Superior temporal gyrus (tissue), 1 donor: ENCODE measurements around the gene PAX5.

Experiments
- DNase-seq: peaks from one replicate; pipeline ENCODE4 v3.0.0-alpha.2; 2016; ENCODE audit errors: extremely low spot score

The PAX5 gene

GRCh38 chr9:36933676-36934215 lies 100.3 kb downstream of the PAX5 start:
- DNase-seq = no peak

DNA sequence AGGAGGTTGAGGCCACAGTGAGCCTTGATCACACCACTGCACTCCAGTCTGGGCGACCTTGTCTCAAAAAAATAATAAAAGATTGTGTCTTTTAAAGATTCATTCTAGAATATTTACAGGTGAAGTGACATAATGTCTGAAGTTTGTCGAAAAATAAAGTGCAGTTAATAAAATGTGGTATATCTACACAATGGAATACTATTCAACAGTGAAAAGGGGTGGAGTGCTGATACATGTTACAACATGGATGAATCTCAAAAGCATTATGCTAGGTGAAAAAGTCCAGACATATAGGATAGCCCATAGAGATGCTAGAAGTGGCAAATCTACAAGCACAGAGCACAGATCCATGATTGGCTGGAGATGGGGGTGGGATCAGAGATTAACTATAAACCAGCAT lies 101.9 kb downstream of the PAX5 start:
- DNase-seq = no peak

- no peak for DNase-seq
Measured at GRCh38 chr9:36930941-36931340, 103.1 kb downstream of the PAX5 start.

DNA sequence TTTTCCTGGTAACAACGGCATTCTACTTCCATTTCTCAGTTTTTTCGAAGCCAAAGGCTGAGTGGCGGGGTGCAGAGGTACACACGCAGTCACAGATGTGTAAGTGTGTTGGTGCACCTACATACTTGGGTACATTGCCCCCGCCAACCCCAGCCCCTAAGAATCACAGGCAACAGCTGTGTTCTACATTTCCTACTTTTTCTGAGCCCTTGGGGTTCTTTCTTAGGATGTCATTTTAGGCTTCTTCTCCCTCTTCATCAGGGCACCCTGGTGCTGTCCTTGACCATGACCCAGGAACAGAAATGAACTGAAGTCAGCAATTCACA lies 104.8 kb downstream of the PAX5 start:
- no peak for DNase-seq

- no peak for DNase-seq
Measured at GRCh38 chr9:36928670-36929349, 105.3 kb downstream of the PAX5 start.

GRCh38 chr9:36928210-36928609 lies 105.9 kb downstream of the PAX5 start:
- no peak for DNase-seq

- DNase-seq = no peak
Measured at GRCh38 chr9:36924757-36925432, 109.2 kb downstream of the PAX5 start.

GRCh38 chr9:36924071-36924470 lies 110.0 kb downstream of the PAX5 start:
- DNase-seq = no peak

GRCh38 chr9:36923025-36923625 lies 110.9 kb downstream of the PAX5 start:
- DNase-seq = no peak

DNA sequence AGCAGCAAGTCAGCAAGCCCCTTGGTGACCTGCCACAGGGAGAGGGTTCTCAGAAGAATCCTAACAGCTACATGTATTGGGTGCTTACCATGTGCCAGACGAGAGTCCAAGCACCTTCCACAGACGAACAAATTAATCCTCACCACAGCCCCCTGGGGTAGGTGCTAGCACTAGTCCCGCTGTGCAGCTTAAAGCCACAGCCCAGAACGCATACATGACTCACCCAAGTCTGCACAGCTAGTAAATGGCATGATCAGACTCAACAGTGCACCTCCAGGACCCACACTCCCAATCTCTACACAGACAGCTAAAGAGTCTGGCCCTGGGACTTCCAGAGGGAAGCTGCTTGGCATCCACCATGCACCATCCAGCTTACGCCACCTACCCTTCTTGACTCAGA lies 111.5 kb downstream of the PAX5 start:
- no peak for DNase-seq

DNA sequence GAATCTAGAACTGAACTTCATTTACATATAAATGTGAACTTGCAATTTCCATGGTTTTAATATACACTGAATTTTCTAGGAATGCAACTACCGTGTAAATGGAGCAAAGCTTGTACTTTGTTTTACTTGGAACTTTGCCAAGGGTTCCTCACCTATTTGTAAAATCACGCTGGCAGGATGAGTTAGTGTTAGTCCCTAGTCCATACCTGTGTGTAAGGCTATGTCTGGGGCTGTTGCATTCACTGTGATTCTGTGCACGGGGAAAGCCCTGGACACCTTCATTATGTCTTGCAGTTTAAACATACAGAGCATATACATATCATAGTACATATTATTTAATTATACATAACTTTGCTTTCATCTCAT lies 119.9 kb downstream of the PAX5 start:
- DNase-seq = no peak

DNA sequence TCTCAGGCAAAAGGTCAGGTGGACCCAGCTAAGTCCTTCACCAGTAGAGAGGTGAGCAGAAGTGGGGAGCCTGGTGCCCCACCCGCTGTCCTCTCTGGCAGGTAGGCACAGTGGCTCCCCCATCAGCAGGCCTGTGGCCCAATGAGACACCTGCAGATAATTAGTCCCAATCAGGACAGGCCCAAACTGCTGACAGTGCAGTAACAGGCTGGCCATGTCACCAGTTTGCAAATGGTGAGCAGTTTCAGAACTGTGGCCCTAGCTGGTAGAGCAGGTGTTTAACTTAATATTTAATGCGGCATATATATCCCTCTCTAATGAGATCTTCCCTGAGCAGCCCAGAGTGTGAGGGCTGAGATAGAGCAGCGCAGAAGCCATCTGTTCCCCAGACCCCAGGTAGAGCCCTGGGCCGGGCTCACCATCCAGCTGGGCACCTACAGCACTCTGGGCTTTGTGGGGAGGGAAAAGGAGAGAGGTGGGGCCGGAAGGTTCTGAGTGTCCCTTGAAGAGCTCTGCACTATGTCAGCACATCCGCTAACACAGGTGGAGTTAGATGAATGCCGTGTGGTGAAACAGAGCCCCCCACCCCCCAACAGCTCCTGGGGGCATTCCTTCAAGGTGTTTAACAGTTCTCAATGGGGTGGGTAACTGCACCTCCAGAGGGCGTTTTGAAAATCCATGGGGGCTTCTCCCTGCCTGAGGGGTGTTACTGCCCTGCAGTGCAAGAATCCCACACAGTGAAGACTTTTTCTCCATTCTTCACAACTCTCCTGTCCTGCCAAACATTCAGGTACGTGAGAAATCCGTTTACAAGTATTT lies 120.5 kb downstream of the PAX5 start:
- no peak for DNase-seq

DNA sequence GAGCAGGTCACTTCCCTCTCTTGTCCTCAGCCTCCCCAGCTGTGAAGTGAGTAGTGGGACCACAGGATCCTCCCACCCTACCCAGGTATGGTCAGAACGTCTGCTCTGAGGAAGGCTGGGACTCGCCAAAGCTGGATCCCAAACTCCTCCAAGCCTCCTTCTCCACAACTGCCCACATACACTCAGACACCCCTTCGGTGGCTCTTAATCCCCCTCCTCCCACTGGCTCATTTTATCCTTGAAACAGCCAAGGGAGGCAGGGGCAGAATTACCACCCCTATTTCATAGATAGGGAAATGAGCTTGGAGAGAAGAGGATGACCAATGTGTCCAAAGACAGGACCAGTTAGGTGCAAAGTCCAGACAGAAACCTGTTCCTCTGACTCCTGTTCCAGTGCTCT lies 121.4 kb downstream of the PAX5 start:
- no peak for DNase-seq

- no peak for DNase-seq
Measured at GRCh38 chr9:36911601-36912412, 122.3 kb downstream of the PAX5 start.

GRCh38 chr9:36911037-36911436 lies 123.0 kb downstream of the PAX5 start:
- DNase-seq = no peak

GRCh38 chr9:36906492-36906891 lies 127.6 kb downstream of the PAX5 start:
- no peak for DNase-seq

- DNase-seq = no peak
Measured at GRCh38 chr9:36905101-36906066, 128.7 kb downstream of the PAX5 start.

DNA sequence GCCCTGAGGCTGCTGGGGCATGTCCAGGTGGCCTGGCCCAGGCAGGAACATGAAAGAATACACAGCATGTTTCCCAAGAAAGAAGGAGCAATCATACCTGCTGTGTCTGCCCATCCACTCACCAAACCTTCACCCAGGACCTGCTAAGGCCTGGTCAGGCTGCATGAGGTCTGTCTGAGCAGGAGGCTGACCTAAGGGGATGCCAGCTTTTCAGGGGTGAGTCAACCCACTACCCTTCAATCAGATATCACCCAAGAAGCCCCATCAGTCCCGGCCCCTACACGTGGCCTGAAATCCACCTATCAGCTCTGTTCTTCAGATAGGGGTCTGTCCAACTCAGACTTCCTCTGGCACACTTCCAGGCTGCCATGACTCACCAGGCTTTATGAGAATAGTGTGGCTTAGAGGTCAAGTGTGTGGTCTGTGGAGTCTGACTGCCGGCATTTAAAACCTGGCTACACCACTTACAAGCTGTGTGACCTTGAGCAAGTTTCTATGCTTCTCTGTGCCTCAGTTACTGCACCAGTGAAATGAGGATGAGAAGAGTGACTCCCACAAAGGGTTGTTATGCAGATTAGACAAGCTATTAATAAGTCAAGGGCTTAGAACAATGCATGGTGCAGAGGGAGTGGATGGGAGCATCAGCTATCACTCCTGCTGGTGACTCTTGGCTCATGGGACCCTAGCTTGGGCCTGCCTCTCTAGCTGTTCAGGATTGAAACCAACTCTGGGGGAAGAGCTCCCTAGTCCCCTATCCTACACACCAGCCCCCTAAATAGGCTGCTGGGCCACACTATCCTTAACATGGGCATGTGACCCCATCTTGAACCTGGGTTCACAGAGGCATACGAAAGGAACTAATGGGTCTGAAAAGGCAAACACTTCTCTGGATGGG lies 130.3 kb downstream of the PAX5 start:
- DNase-seq = no peak

DNA sequence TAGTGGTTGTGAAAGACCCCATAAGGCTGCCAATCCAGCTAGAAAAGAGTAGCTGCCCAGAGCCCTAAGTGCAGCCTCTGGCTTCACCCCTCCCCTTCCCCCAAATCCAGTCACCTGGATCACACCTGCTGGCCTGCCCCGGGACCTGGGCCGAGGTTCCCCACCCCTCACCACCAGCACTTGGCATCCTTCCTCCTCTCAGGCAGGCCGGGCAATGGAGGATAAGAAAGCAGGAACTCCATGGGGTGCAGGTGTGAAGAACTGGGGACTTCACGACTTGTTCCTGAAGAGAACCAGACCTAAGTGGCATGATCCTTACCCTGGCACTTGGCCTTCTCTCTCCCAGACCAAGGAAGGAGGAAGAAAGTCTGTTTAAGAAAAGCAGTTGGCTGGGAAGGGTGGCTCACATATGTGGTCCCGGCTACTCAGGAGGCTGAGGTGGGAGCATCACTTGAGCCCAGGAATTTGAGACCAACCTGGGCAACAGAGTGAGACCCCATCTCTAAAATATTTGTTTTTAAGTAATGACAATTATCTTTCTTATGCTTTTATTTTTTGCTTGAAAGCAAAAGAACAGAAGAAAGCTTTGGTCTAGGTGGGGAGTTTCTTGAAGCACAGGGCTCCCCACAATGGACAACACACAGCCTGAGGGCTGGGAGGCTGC lies 131.1 kb downstream of the PAX5 start:
- no peak for DNase-seq
